ENCODE results near the gene MIER2.

GRCh38 chr19:275958-276646 is 68.5 kb downstream of the MIER2 start:
- TF ChIP-seq CTCF (IDR thresholded peaks at IDR 0.05 in 8 of 11, conservative IDR thresholded peaks at IDR 0.05 in 3 of 11): no peak
- TF ChIP-seq POLR2A (IDR thresholded peaks at IDR 0.05): no peak
